ENCODE data around the gene TUBG1.
"Not testable (repeated sequence)": the region's sequence is repeated elsewhere in the genome, so short reads cannot be mapped to it uniquely, and the experiment has no call there.

Gene TUBG1

GRCh38 chr17:42579794-42580551, 29.5 kb upstream of the TUBG1 start:
- no peak for DNase-seq (ENCODE audit: low read depth, low spot score)

GRCh38 chr17:42581744-42582270, 27.7 kb upstream of the TUBG1 start:
- no peak for DNase-seq (ENCODE audit: low read depth, low spot score)

GRCh38 chr17:42584880-42585279, 24.6 kb upstream of the TUBG1 start:
- no peak for DNase-seq (ENCODE audit: low read depth, low spot score)

DNA sequence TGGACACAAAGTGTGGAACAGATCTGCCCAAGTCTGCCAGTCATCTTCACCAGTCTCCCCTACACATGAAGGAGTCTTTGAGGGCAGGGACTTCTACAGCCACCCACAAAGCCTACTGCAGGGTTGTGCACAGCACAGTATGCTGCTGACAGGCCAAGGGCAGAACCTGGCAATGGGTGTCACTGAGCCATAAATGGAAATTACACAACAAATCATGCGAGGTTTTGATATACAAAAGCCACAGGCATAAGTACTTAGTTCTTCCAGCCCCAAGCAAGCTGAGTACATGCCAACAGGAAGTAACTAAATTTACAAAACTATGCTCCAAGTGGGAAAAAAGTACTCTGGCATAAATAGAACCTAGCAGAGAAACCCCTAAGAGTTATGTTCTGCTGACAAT, 24.1 kb upstream of the TUBG1 start:
- no peak for DNase-seq (ENCODE audit: low read depth, low spot score)

DNA sequence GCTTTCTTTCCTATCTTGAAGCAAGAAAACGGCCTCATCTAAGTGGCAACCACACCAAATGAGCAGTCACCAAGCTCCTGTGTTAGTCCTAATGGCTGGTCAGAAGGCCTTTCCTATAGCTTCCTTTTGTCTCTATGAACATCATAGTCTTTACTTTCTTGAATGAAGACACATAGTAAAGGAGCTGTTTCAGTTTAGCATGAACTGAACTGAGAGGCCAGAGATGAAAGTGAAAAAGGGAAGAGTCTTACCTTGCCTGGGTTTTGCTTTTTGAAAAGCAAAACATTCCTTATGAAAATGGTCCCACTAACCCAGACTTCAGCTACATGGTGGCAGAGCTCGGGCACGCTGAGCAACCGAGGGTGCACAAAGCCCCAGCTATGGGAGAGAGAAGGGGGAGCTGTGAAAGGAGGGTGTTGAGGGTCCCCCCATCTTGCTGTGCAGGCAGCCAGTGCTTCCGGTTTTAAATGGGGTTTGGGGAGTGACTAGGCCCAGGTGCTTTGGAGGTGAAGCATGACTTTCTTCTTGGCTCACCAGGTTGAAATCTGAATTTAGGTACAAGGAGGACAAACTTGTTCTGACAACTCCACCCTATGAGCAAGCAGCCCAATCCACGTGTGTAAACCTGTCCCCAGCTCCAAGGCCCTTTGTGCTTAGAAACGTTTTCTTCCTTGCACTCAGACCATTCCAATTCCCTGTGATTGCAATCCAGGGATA, 22.8 kb upstream of the TUBG1 start:
- no peak for DNase-seq (ENCODE audit: low read depth, low spot score)

DNA sequence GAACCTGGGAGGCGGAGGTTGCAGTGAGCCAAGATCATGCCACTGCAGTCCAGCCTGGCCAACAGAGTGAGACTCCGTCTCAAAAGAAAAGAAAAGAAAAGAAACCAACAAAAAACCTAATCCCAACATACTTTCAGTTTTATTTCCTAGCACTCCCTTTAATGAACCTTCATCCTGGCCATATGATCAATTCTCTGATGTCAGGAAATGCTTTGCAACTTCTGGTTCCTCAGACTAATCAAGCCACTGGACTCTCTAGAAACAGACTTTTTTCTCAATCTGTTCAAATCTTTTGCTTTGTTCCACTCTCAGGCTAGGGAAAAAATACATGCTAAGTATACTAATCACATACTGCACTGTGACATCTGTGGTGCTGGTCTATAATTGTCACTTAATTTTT, 18.6 kb upstream of the TUBG1 start:
- DNase-seq (ENCODE audit: low read depth, low spot score), result no peak

GRCh38 chr17:42591411-42591810, 18.1 kb upstream of the TUBG1 start:
- DNase-seq (ENCODE audit: low read depth, low spot score), result no peak

DNA sequence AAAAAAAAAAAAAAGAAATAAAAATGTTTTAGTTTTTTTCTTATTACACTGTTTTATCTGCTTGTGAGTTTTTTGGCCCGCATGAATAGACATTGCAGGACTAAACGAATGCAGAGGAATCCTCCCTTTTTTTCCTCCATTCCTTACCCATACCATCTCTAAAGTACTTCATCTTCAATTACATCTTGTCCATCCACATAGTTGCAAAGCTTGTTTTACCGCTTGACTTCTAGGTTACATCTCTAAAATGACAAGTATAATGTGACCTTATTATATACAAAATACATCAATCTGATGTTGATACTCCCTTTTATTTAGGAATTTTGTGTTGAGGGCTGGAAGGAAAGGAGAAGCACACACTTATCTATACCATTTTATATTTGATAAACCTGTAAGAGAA, 13.1 kb upstream of the TUBG1 start:
- no peak for DNase-seq (ENCODE audit: low read depth, low spot score)

GRCh38 chr17:42598905-42599304, 10.6 kb upstream of the TUBG1 start:
- DNase-seq (ENCODE audit: low read depth, low spot score), result no peak

GRCh38 chr17:42603318-42603717, 6.2 kb upstream of the TUBG1 start:
- DNase-seq (ENCODE audit: low read depth, low spot score), result no peak

- no peak for DNase-seq (ENCODE audit: low read depth, low spot score)
Observed at GRCh38 chr17:42607769-42608168, 1.7 kb upstream of the TUBG1 start.

DNA sequence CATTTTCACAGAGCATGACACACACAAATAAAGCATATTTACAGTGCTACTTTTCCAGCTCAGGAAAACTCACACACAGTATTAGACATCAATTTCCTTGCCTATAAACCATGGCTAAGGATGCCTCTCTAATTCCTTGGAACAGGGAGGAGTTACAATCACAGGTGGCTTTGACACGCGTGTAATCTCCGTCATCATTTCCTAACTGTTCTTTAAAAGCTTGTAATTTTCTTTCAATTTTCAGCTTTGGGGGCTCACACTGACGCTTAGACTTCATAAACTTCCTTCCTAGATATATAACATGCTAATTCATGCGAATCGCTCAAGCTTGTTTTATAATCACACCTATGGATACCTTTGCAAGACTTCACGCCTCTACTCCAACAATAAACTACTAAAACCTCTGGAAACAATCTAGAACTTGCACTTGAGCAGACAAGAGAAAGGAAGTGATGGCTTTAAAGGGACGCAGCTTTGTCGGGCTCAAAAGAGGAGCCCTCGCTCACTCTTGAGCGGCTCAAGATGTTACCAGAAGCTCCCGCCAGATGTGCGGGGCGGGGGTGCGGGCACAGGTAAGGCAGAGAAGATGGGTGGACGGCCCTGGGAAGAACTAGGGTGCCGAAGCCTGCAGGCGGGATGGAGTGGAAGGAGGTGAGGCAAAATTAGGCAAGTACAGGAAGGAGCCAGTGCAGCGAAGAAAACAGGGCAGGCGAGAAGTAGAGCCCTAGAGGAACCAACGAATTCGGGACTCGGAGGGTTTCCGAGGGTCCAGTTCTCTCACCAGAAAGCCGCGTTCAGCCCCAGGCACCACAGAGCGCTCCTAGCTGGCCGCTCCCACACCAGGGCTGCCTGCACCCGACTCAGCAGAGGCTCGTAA, 940 bp upstream of the TUBG1 start:
- no peak for DNase-seq (ENCODE audit: low read depth, low spot score)

DNA sequence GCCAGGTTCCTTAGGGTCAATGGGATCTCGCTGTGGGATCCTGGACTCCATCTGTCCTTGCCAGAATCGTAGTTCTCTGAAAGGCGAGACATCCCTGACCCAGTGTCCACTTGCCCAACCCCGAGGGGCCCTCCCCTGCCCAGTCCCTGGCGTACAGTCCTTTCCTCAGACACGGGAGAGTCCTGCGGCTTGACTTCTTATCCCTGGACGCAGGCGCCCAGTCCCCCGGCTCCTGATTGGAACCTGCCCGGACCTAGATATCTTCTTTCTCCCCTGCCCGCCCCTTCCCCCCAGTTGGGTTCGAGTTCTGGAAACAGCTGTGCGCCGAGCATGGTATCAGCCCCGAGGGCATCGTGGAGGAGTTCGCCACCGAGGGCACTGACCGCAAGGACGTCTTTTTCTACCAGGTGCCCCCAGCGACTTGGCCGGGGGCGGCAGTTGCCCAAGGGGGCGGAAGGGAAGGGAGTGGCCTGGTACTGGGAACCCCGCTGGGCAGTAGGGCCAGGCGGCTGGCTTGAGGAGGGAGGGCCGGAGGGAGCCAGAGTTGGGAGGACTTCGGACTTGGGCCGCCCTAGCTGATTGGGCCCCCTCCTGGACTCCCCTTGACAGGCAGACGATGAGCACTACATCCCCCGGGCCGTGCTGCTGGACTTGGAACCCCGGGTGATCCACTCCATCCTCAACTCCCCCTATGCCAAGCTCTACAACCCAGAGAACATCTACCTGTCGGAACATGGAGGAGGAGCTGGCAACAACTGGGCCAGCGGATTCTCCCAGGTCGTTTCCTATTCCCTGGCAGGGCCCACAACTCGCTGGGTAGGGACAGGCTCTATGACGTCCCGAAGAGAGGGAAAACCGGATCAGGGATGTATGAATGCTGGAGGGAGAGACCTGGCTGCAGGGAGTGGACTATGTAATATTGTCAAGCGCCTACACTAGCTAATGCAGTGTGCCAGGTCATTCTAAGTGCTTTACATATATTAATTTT, 625 bp downstream of the TUBG1 start:
- not testable (repeated sequence) for DNase-seq (ENCODE audit: low read depth, low spot score)

GRCh38 chr17:42612013-42612412, 2.5 kb downstream of the TUBG1 start:
- no peak for DNase-seq (ENCODE audit: low read depth, low spot score)

GRCh38 chr17:42613699-42614295, 4.3 kb downstream of the TUBG1 start:
- no peak for DNase-seq (ENCODE audit: low read depth, low spot score)

- DNase-seq (ENCODE audit: low read depth, low spot score), result no peak
Observed at GRCh38 chr17:42617956-42618431, 8.5 kb downstream of the TUBG1 start.

GRCh38 chr17:42618442-42619150, 9.1 kb downstream of the TUBG1 start:
- no peak for DNase-seq (ENCODE audit: low read depth, low spot score)

DNA sequence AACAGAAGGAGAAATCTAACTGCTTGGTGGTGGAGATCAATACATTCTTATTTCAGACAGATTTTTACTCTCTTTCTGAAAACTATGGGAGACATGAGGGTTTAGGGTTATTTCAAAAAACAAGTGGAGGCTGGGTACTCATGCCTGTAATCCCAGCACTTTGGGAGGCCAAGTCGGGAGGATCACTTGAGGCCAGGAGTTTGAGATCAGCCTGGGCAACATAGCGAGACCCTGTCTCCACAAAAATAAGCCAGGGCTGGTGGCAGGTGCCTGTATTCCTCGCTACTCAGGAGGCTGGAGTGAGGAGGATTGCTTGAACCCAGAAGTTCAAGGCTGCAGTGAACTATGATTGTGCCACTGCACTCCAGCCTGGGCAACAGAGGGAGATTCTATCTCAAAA, 12.5 kb downstream of the TUBG1 start:
- DNase-seq (ENCODE audit: low read depth, low spot score), result not testable (repeated sequence)

- DNase-seq (ENCODE audit: low read depth, low spot score), result no peak
Observed at GRCh38 chr17:42623271-42623670, 13.8 kb downstream of the TUBG1 start.

Data from smooth muscle cell of the brain vasculature (primary cell).